ENCODE results near the gene SERHL2.
"Not testable (repeated sequence)": the region's sequence is repeated elsewhere in the genome, so short reads cannot be mapped to it uniquely, and the experiment has no call there.

- TF ChIP-seq CTCF, POLR2A (IDR thresholded peaks at IDR 0.05): not testable (repeated sequence)
Measured at GRCh38 chr22:42552294-42552647, 1.5 kb upstream of the SERHL2 start.

Data from vagina (tissue), 2 donors.